ENCODE data around the gene PCYT1A.
"Not testable (repeated sequence)": the region's sequence is repeated elsewhere in the genome, so short reads cannot be mapped to it uniquely, and the experiment has no call there.

The PCYT1A gene

GRCh38 chr3:196189566-196190347 lies 97.8 kb downstream of the PCYT1A start:
- no peak for DNase-seq

- no peak for DNase-seq
These were observed 100.6 kb downstream of the PCYT1A start for GRCh38 chr3:196186651-196187573.

GRCh38 chr3:196184881-196185280 lies 102.6 kb downstream of the PCYT1A start:
- DNase-seq, result no peak

- DNase-seq, result not testable (repeated sequence)
These were observed 103.4 kb downstream of the PCYT1A start for GRCh38 chr3:196184169-196184432.

GRCh38 chr3:196181127-196181546 lies 106.4 kb downstream of the PCYT1A start:
- no peak for DNase-seq

GRCh38 chr3:196180346-196180745 lies 107.2 kb downstream of the PCYT1A start:
- DNase-seq, result no peak

Data from NCI-H526 treated with DMSO at 0.1 percent for 48 hours (cell line).